ENCODE results near the gene EIF4G3.

Gene EIF4G3

GRCh38 chr1:20849100-20849499 is 327.6 kb downstream of the EIF4G3 start:
- Histone ChIP-seq H3K4me2 (ENCODE audit: low read length, poor library complexity, severe bottlenecking) (no peak overlapping the region), H2BK5ac (ENCODE audit: low read depth, low read length, poor library complexity, severe bottlenecking) (no peak overlapping the region), H3K9me3 (ENCODE audit: control insufficient read depth, low read length) (no peaks in the 10 kb centered on the region), H3K4ac (ENCODE audit: low read depth in 1 of 2, low read length in 2 of 2) (no peak overlapping the region), H2AFZ (ENCODE audit: low read depth, low read length) (no peak overlapping the region), H3K4me3 (ENCODE audit: insufficient read depth in 1 of 2, low read depth in 1 of 2, low read length in 2 of 2) (no peak overlapping the region), H3K4me1 (ENCODE audit: control insufficient read depth, insufficient read depth, low read depth, low read length) (peaks cover 4% of the 10 kb centered on the region), H4K91ac (ENCODE audit: low read length) (no peak overlapping the region), H3K14ac (ENCODE audit: low read length in 2 of 2) (no peak overlapping the region), H3K18ac (ENCODE audit: low read depth in 1 of 2, low read length in 2 of 2) (no peak overlapping the region), H3K36me3 (ENCODE audit: control insufficient read depth in 1 of 2, insufficient read depth in 2 of 2, low read depth in 1 of 2, low read length in 2 of 2) (peaks cover 23 to 83% of the 10 kb centered on the region in 2 experiments), H2BK120ac (ENCODE audit: low read depth, low read length) (no peak overlapping the region), H2AK5ac (ENCODE audit: low read length, severe bottlenecking) (no peak overlapping the region), H3K23ac (ENCODE audit: low read length in 2 of 2) (no peak overlapping the region), H2BK12ac (ENCODE audit: low read length in 2 of 2) (no peak overlapping the region), H3K79me1 (replicated peaks; ENCODE audit: low read length, poor library complexity, severe bottlenecking) (peaks cover 7% of the 10 kb centered on the region), H3K27ac (ENCODE audit: low read length, poor library complexity, severe bottlenecking) (no peak overlapping the region), H4K8ac (ENCODE audit: low read length) (no peak overlapping the region), H3K27me3 (ENCODE audit: control insufficient read depth in 1 of 2, insufficient read depth in 1 of 2, low read length in 2 of 2) (no peaks in the 10 kb centered on the region), H2BK15ac (ENCODE audit: low read depth, poor library complexity, severe bottlenecking) (no peak overlapping the region), H3K9ac (ENCODE audit: low read length) (no peak overlapping the region)
- WGBS = no CpG with 5 or more reads among the region's 2 CpGs
- DNase-seq = no peak

GRCh38 chr1:20848162-20848561 is 328.5 kb downstream of the EIF4G3 start:
- WGBS = no CpG with 5 or more reads among the region's 1 CpG

GRCh38 chr1:20847611-20848080 is 329.1 kb downstream of the EIF4G3 start:
- DNase-seq = no peak
- H3K4me1 ChIP-seq (ENCODE audit: control insufficient read depth, insufficient read depth, low read depth, low read length) = peaks cover 4% of the 10 kb centered on the region
- H3K4ac ChIP-seq (ENCODE audit: low read depth in 1 of 2, low read length in 2 of 2) = no peak overlapping the region
- no peak overlapping the region for H3K4me2 ChIP-seq (ENCODE audit: low read length, poor library complexity, severe bottlenecking)
- WGBS = 90% methylated on average over 4 of the region's 4 CpGs
- H3K4me3 ChIP-seq (ENCODE audit: insufficient read depth in 1 of 2, low read depth in 1 of 2, low read length in 2 of 2) = no peak overlapping the region
- no peak overlapping the region for H2AFZ ChIP-seq (ENCODE audit: low read depth, low read length)
- H3K27me3 ChIP-seq (ENCODE audit: control insufficient read depth in 1 of 2, insufficient read depth in 1 of 2, low read length in 2 of 2) = no peaks in the 10 kb centered on the region
- H2BK5ac ChIP-seq (ENCODE audit: low read depth, low read length, poor library complexity, severe bottlenecking) = no peak overlapping the region
- no peak overlapping the region for H2BK12ac ChIP-seq (ENCODE audit: low read length in 2 of 2)
- H4K8ac ChIP-seq (ENCODE audit: low read length) = no peak overlapping the region
- no peak overlapping the region for H4K91ac ChIP-seq (ENCODE audit: low read length)
- peak overlapping the region; percentile 59 for H3K27ac ChIP-seq (ENCODE audit: low read length, poor library complexity, severe bottlenecking)
- H3K9me3 ChIP-seq (ENCODE audit: control insufficient read depth, low read length) = no peaks in the 10 kb centered on the region
- peaks cover 22 to 76% of the 10 kb centered on the region in 2 experiments for H3K36me3 ChIP-seq (ENCODE audit: control insufficient read depth in 1 of 2, insufficient read depth in 2 of 2, low read depth in 1 of 2, low read length in 2 of 2)
- H3K18ac ChIP-seq (ENCODE audit: low read depth in 1 of 2, low read length in 2 of 2) = no peak overlapping the region
- H2BK120ac ChIP-seq (ENCODE audit: low read depth, low read length) = no peak overlapping the region
- H2BK15ac ChIP-seq (ENCODE audit: low read depth, poor library complexity, severe bottlenecking) = no peak overlapping the region
- H3K79me1 ChIP-seq (replicated peaks; ENCODE audit: low read length, poor library complexity, severe bottlenecking) = peaks cover 4% of the 10 kb centered on the region
- H2AK5ac ChIP-seq (ENCODE audit: low read length, severe bottlenecking) = no peak overlapping the region
- no peak overlapping the region for H3K23ac ChIP-seq (ENCODE audit: low read length in 2 of 2)
- no peak overlapping the region for H3K14ac ChIP-seq (ENCODE audit: low read length in 2 of 2)
- no peak overlapping the region for H3K9ac ChIP-seq (ENCODE audit: low read length)

More at GRCh38 chr1:20848162-20848561, 328.5 kb downstream of the EIF4G3 start:
- no peak overlapping the region for H3K4me2 ChIP-seq (ENCODE audit: low read length, poor library complexity, severe bottlenecking)
- H2BK5ac ChIP-seq (ENCODE audit: low read depth, low read length, poor library complexity, severe bottlenecking) = no peak overlapping the region
- no peak overlapping the region for H4K91ac ChIP-seq (ENCODE audit: low read length)
- H3K23ac ChIP-seq (ENCODE audit: low read length in 2 of 2) = no peak overlapping the region
- H3K4ac ChIP-seq (ENCODE audit: low read depth in 1 of 2, low read length in 2 of 2) = no peak overlapping the region
- no peaks in the 10 kb centered on the region for H3K9me3 ChIP-seq (ENCODE audit: control insufficient read depth, low read length)
- no peak overlapping the region for H2AFZ ChIP-seq (ENCODE audit: low read depth, low read length)
- no peak for DNase-seq
- H3K79me1 ChIP-seq (replicated peaks; ENCODE audit: low read length, poor library complexity, severe bottlenecking) = peaks cover 4% of the 10 kb centered on the region
- no peak overlapping the region for H3K9ac ChIP-seq (ENCODE audit: low read length)
- no peak overlapping the region for H2BK12ac ChIP-seq (ENCODE audit: low read length in 2 of 2)
- no peak overlapping the region for H4K8ac ChIP-seq (ENCODE audit: low read length)
- H3K36me3 ChIP-seq (ENCODE audit: control insufficient read depth in 1 of 2, insufficient read depth in 2 of 2, low read depth in 1 of 2, low read length in 2 of 2) = peaks cover 20 to 81% of the 10 kb centered on the region in 2 experiments
- no peak overlapping the region for H2BK120ac ChIP-seq (ENCODE audit: low read depth, low read length)
- H3K4me3 ChIP-seq (ENCODE audit: insufficient read depth in 1 of 2, low read depth in 1 of 2, low read length in 2 of 2) = no peak overlapping the region
- peaks cover 4% of the 10 kb centered on the region for H3K4me1 ChIP-seq (ENCODE audit: control insufficient read depth, insufficient read depth, low read depth, low read length)
- peak overlapping the region; percentile 59 for H3K27ac ChIP-seq (ENCODE audit: low read length, poor library complexity, severe bottlenecking)
- no peak overlapping the region for H3K18ac ChIP-seq (ENCODE audit: low read depth in 1 of 2, low read length in 2 of 2)
- H3K14ac ChIP-seq (ENCODE audit: low read length in 2 of 2) = no peak overlapping the region
- no peak overlapping the region for H2BK15ac ChIP-seq (ENCODE audit: low read depth, poor library complexity, severe bottlenecking)
- H2AK5ac ChIP-seq (ENCODE audit: low read length, severe bottlenecking) = no peak overlapping the region
- H3K27me3 ChIP-seq (ENCODE audit: control insufficient read depth in 1 of 2, insufficient read depth in 1 of 2, low read length in 2 of 2) = no peaks in the 10 kb centered on the region

GRCh38 chr1:20846461-20847374 is 330.0 kb downstream of the EIF4G3 start:
- peaks cover 18 to 72% of the 10 kb centered on the region in 2 experiments for H3K36me3 ChIP-seq (ENCODE audit: control insufficient read depth in 1 of 2, insufficient read depth in 2 of 2, low read depth in 1 of 2, low read length in 2 of 2)
- no peak overlapping the region for H4K91ac ChIP-seq (ENCODE audit: low read length)
- H3K27ac ChIP-seq (ENCODE audit: low read length, poor library complexity, severe bottlenecking) = peak overlapping the region; percentile 84
- H3K9me3 ChIP-seq (ENCODE audit: control insufficient read depth, low read length) = no peaks in the 10 kb centered on the region
- H3K4me1 ChIP-seq (ENCODE audit: control insufficient read depth, insufficient read depth, low read depth, low read length) = peaks cover 4% of the 10 kb centered on the region
- no peak overlapping the region for H3K4ac ChIP-seq (ENCODE audit: low read depth in 1 of 2, low read length in 2 of 2)
- no peak overlapping the region for H3K14ac ChIP-seq (ENCODE audit: low read length in 2 of 2)
- H3K23ac ChIP-seq (ENCODE audit: low read length in 2 of 2) = no peak overlapping the region
- no peak overlapping the region for H3K4me2 ChIP-seq (ENCODE audit: low read length, poor library complexity, severe bottlenecking)
- H2BK5ac ChIP-seq (ENCODE audit: low read depth, low read length, poor library complexity, severe bottlenecking) = no peak overlapping the region
- H2BK15ac ChIP-seq (ENCODE audit: low read depth, poor library complexity, severe bottlenecking) = no peak overlapping the region
- H2BK12ac ChIP-seq (ENCODE audit: low read length in 2 of 2) = no peak overlapping the region
- no peak overlapping the region for H4K8ac ChIP-seq (ENCODE audit: low read length)
- no peak overlapping the region for H3K9ac ChIP-seq (ENCODE audit: low read length)
- DNase-seq = no peak
- H2AFZ ChIP-seq (ENCODE audit: low read depth, low read length) = no peak overlapping the region
- peaks cover 4% of the 10 kb centered on the region for H3K79me1 ChIP-seq (replicated peaks; ENCODE audit: low read length, poor library complexity, severe bottlenecking)
- H2AK5ac ChIP-seq (ENCODE audit: low read length, severe bottlenecking) = peak overlapping the region; percentile 3
- H3K27me3 ChIP-seq (ENCODE audit: control insufficient read depth in 1 of 2, insufficient read depth in 1 of 2, low read length in 2 of 2) = no peaks in the 10 kb centered on the region
- H2BK120ac ChIP-seq (ENCODE audit: low read depth, low read length) = no peak overlapping the region
- H3K18ac ChIP-seq (ENCODE audit: low read depth in 1 of 2, low read length in 2 of 2) = no peak overlapping the region
- WGBS = 98% methylated on average over 5 of the region's 6 CpGs
- H3K4me3 ChIP-seq (ENCODE audit: insufficient read depth in 1 of 2, low read depth in 1 of 2, low read length in 2 of 2) = no peak overlapping the region

Data from mesenchymal stem cell (in vitro differentiated cells and primary cell).